Mucosa of descending colon (tissue), 3 donors: Measurements from ENCODE around the gene LAX1. TPM values are rescaled to one million over a fixed set of nuclear protein-coding genes. Genes with fewer than 3 reads are reported as not detected.

Experiments
- ATAC-seq: fragments of 200-7000 bp; cut with Tn5 transposase; one replicate; pipeline ENCODE4 v1.9.1; 2020; ENCODE audit warnings: mild to moderate bottlenecking, moderate library complexity
- DNase-seq, 3 donors: peaks; one replicate each; pipeline ENCODE4 v3.0.0-alpha.2; 2020
- H3K36me3 ChIP-seq: fragments of 200-600 bp; one replicate; pipeline ENCODE4 v1.8.0; 2021; ENCODE audit warnings: low read depth, mild to moderate bottlenecking
- H3K4me1 ChIP-seq: fragments of 200-600 bp; one replicate; pipeline ENCODE4 v1.8.0; 2021; ENCODE audit warnings: low read depth, mild to moderate bottlenecking
- H3K4me3 ChIP-seq: fragments of 200-600 bp; one replicate; pipeline ENCODE4 v1.8.0; 2021; ENCODE audit warnings: mild to moderate bottlenecking
- H3K9me3 ChIP-seq: fragments of 200-600 bp; one replicate; pipeline ENCODE4 v1.8.0; 2021; ENCODE audit warnings: mild to moderate bottlenecking
- intact Hi-C, 2 donors: fragments of 100-400 bp; cut with DNase I in 1 of 2; cut with micrococcal nuclease in 1 of 2; formaldehyde crosslinking; loops; one replicate each; pipeline versions ENCODE4 v1.11.0 to v1.11.1; 2022; cut with DNase I, micrococcal nuclease
- total RNA-seq, 3 donors: library from RNA; stranded (reverse); fragmentation: NEBNext Ultra II Directional in 2 of 3; extraction: Animal tissue kit (Norgen Biotek cat#: 25700) in 2 of 3; gene quantifications; one replicate each; pipeline versions ENCODE4 v1.2.1 to v1.2.4, GENCODE V29; 2021 to 2023
- TF ChIP-seq, protein P1 (sequence below): fragments of 200-600 bp; IDR thresholded peaks from one replicate; pipeline ENCODE4 v1.8.0; 2022; ENCODE audit warnings: antibody characterized with exemption, mild to moderate bottlenecking
- donor health status: DM: no; HTN: no; CAD: no; lungs with moderate emphysema.
- donor health status: DM: no; HTN: no; CAD: no.
- donor health status: DM: no; HTN: yes; CAD: no.

LAX1 gene
- total RNA-seq, 3 donors from 2014 or later, result 1.1 to 2.6 (median 1.5) TPM

DNA sequence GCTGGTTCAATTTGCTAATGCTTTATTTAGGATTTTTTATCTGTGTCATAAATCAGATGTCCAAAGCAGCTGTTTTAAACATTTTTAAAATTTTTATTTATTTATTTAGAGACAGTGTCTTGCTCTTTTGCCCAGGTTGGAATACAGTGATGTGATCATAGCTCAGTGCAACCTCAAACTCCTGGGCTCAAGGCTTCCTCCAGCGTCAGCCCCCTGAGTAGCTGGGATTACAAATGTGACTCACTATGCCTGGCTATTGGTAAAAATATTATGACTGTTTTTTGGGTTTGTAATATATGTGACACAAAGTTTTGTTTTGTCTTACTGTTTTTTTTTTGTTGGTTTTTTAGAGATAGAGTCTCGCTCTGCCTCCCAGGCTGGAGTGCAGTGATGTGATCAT is 42.2 kb downstream of the LAX1 start:
- ATAC-seq (peak; percentile 26), DNase-seq (no peak)
- TF ChIP-seq, protein P1, sequence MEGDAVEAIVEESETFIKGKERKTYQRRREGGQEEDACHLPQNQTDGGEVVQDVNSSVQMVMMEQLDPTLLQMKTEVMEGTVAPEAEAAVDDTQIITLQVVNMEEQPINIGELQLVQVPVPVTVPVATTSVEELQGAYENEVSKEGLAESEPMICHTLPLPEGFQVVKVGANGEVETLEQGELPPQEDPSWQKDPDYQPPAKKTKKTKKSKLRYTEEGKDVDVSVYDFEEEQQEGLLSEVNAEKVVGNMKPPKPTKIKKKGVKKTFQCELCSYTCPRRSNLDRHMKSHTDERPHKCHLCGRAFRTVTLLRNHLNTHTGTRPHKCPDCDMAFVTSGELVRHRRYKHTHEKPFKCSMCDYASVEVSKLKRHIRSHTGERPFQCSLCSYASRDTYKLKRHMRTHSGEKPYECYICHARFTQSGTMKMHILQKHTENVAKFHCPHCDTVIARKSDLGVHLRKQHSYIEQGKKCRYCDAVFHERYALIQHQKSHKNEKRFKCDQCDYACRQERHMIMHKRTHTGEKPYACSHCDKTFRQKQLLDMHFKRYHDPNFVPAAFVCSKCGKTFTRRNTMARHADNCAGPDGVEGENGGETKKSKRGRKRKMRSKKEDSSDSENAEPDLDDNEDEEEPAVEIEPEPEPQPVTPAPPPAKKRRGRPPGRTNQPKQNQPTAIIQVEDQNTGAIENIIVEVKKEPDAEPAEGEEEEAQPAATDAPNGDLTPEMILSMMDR, result no peak
- H3K36me3 ChIP-seq, result no peaks in the 10 kb centered on the region
- H3K4me3 ChIP-seq, result no peak overlapping the region
- intact Hi-C loops, result no loop called here
- H3K9me3 ChIP-seq, result no peaks in the 10 kb centered on the region
- no peaks in the 10 kb centered on the region for H3K4me1 ChIP-seq

DNA sequence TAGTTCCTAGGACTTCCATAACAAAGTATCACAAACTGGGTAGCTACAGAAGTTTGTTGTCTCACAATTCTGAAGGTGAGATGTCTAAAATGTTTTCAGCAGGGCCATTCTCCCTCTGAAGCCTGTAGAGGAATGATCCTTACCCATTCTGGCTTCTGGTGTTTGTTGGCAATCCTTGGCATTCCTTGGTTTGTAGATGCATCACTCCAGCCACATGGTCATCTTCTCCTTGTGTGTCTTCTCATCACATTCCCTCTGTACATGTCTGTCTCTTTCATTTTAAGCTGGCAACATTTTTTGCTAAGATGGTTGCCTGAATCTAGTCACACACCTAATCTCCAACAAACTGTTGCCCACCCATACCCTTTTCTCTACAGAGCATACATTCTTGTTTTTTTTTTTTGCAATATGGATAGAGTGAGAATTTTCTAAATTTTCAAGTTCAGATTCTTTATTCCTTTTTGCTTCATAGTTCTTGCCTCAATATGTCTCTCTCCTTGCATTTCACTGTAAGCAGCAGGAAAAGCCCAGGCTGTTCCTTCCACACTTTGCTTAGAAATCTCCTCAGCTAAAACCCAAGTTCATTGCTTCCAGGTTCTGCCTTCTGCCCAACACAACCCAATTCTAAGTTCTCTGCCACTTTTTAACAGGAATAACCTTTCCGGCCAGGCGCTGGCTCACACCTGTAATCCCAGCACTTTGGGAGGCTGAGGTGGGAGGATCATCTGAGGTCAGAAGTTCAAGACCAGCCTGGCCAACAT is 48.8 kb downstream of the LAX1 start:
- intact Hi-C loops, result no loop called here
- Histone ChIP-seq H3K9me3 (no peaks in the 10 kb centered on the region), H3K36me3 (peaks cover 14% of the 10 kb centered on the region), H3K4me3 (no peak overlapping the region), H3K4me1 (no peaks in the 10 kb centered on the region)
- TF ChIP-seq, protein P1, result no peak
- no peak for ATAC-seq
- no peak for DNase-seq

DNA sequence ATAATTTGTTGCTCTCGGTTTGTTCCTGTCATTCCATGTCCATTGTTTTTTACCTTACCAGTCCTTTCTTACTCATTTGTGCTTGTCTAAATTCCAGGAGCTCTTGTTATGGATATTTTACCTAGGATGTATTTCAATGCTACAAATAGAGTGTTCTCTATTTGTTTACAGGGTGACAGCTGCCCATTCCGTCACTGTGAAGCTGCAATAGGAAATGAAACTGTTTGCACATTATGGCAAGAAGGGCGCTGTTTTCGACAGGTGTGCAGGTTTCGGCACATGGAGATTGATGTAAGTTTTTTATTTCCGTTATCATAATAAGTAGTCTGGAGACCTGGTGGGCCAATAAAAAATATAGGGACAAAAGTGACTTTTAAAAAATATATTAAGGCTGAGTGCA is 53.4 kb downstream of the LAX1 start:
- Histone ChIP-seq H3K9me3 (no peaks in the 10 kb centered on the region), H3K4me3 (no peak overlapping the region), H3K36me3 (peaks cover 18% of the 10 kb centered on the region), H3K4me1 (no peaks in the 10 kb centered on the region)
- no peak for DNase-seq
- no peak for ATAC-seq
- TF ChIP-seq, protein P1, result no peak
- intact Hi-C loops, result no loop called here

DNA sequence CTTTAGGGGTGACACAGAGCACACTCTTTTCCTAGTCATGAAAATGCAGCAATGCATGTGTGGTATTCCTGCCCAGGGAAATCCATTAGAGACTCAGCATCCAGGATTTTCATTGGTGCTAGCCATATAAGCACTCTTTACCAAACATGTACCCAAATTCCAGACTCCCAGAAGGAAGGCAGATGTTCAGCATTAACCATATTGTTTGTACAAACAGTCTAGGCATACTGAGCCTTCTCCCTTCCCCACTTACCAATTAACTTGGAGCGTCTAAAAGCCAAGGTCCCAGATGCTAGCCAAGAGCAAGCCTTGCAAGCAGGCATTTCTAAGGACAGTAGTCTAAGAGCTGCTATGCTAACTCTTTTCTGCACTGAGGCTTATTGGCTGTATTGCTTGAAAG is 58.3 kb downstream of the LAX1 start:
- Histone ChIP-seq H3K9me3 (no peaks in the 10 kb centered on the region), H3K36me3 (peaks cover 9% of the 10 kb centered on the region), H3K4me1 (no peaks in the 10 kb centered on the region), H3K4me3 (no peak overlapping the region)
- intact Hi-C loops, result no loop called here
- ATAC-seq, result no peak
- TF ChIP-seq, protein P1, result no peak
- DNase-seq, result no peak

Other genes starting within 250 kb of the LAX1 start
- 100 to 1,000 TPM in 1 of 3 donors, 10 to 100 TPM in 2; 20.2 to 372 (median 31.0) TPM for gene ATP2B4, start 138.4 kb upstream of the LAX1 start, total RNA-seq
- gene ZBED6, start 30.4 kb downstream of the LAX1 start, total RNA-seq, result 10 to 100 TPM; 23.9 to 33.7 (median 27.2) TPM
- 10 to 100 TPM; 60.6 to 91.9 (median 61.4) TPM for gene ZC3H11A, start 30.4 kb downstream of the LAX1 start, total RNA-seq
- gene SNRPE, start 96.4 kb downstream of the LAX1 start, total RNA-seq, result 10 to 100 TPM; 53.2 to 91.1 (median 53.5) TPM